Stomach smooth muscle (tissue), 2 donors: ENCODE data around the gene RNFT1.
A peak's percentile ranks its signal among the peaks of the same experiment; 100 is the strongest.
"Not testable (repeated sequence)": the region's sequence is repeated elsewhere in the genome, so short reads cannot be mapped to it uniquely, and the experiment has no call there.

ENCODE experiments used
- H3K27ac ChIP-seq: one replicate; pipeline ENCODE4 v1.7.0; 2013; ENCODE audit warnings: mild to moderate bottlenecking, low read length, inconsistent platforms
- H3K27me3 ChIP-seq, 2 donors: one replicate each; pipeline ENCODE4 v1.7.0; 2013; ENCODE audit warnings: low read length in 2 of 2; ENCODE audit not compliant: insufficient read depth in 2 of 2, control insufficient read depth in 1 of 2
- H3K36me3 ChIP-seq, 2 donors: one replicate each; pipeline ENCODE4 v1.7.0; 2013; ENCODE audit warnings: low read length in 2 of 2; ENCODE audit not compliant: control insufficient read depth in 2 of 2, insufficient read depth in 2 of 2
- H3K4me1 ChIP-seq: one replicate; pipeline ENCODE4 v1.7.0; 2013; ENCODE audit warnings: low read length; ENCODE audit not compliant: control insufficient read depth, insufficient read depth
- H3K4me3 ChIP-seq, 2 donors: one replicate each; pipeline ENCODE4 v1.7.0; 2013; ENCODE audit warnings: low read length in 2 of 2
- H3K9ac ChIP-seq, 2 donors: one replicate each; pipeline ENCODE4 v1.7.0; 2013; ENCODE audit warnings: low read length in 2 of 2, mild to moderate bottlenecking in 1 of 2
- H3K9me3 ChIP-seq, 2 donors: one replicate each; pipeline ENCODE4 v1.7.0; 2013; ENCODE audit warnings: low read length in 2 of 2; ENCODE audit not compliant: control insufficient read depth in 2 of 2
- donor health status: healthy.
- donor health status: Pancreatic carcinoma.

Gene RNFT1

GRCh38 chr17:59963738-59964481 is 630 bp downstream of the RNFT1 start:
- Histone ChIP-seq H3K9ac (peak overlapping the region; percentile 86 to 96), H3K4me3 (peak overlapping the region; percentile 86 to 91), H3K27ac (peak overlapping the region; percentile 87), H3K36me3 (peaks cover 0 to 3% of the 10 kb centered on the region in 2 donors), H3K9me3 (no peaks in the 10 kb centered on the region), H3K4me1 (peaks cover 6% of the 10 kb centered on the region), H3K27me3 (no peaks in the 10 kb centered on the region)

DNA sequence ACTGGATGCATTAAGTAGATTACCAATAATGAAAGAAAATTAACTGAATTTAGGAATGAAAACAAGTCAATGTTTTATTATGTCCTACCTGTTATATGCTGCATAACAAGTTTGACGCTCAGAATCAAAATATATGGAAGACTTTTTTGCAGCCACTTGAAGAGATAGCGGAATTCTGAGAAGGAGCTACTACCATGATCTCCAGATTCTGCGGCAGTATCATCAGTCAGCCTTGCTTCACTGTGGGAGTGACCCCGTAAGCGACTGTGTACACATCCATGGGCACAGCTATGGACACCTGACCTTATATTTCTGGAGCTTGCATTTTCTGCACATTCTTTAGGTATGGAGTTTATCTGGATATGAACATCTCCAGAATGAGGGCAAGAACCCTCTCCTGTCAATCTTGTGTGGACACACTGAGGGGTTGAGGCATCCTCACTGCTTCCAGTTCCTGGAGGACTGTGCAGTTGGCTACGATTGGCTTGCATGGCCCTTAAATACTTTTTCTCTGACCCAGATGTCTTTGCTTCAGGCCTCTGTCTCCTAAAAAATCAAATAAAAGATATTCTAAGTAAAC is 1.7 kb downstream of the RNFT1 start:
- peaks cover 6% of the 10 kb centered on the region for H3K4me1 ChIP-seq
- peak overlapping the region in 1 of 2 donors; percentile 91 for H3K4me3 ChIP-seq
- no peak overlapping the region for H3K27ac ChIP-seq
- H3K36me3 ChIP-seq = peaks cover 0 to 3% of the 10 kb centered on the region in 2 donors
- H3K9me3 ChIP-seq = no peaks in the 10 kb centered on the region
- no peaks in the 10 kb centered on the region for H3K27me3 ChIP-seq
- no peak overlapping the region for H3K9ac ChIP-seq

DNA sequence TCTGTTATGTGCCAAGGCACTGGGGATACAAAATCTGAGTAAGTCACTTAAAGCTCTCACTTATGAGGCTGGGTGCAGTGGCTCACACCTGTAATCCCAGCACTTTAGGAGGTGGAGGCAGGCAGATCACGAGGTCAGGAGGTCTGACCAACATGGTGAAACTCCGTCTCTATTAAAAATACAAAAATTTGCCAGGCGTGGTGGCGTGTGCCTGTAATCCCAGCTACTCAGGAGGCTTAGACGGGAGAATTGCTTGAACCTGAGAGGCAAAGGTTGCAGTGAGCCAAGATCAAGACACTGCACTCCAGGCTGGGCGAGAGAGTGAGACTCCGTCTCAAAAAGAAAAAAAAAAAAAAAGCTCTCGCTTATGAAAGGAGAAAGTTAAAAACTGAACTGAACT is 5.0 kb downstream of the RNFT1 start:
- H3K9ac ChIP-seq = not testable (repeated sequence)

DNA sequence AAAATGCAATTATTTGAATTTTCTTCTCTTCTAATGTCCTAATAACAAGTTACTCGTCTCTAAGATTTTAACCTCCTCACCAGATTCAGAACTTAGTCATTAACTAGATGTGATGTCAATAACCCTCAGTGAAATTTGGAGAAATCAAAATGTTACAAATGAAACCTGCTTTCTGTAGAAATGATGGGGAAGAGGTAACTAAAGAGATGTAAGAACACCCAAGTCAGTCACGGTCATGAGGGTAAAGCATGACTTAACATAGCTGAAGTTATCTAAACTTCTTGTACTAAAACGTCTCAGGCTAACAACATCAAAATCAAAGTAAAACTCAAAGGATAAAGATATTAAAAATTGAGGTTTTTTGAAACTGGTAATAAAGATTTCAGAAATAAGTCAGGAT is 9.7 kb downstream of the RNFT1 start:
- Histone ChIP-seq H3K9me3 (no peaks in the 10 kb centered on the region), H3K9ac (no peak overlapping the region), H3K36me3 (peaks cover 2 to 11% of the 10 kb centered on the region in 2 donors)

More for the DNA sequence above, 5.0 kb downstream of the RNFT1 start:
- H3K4me3 ChIP-seq, H3K9me3 ChIP-seq, H3K27me3 ChIP-seq, H3K27ac ChIP-seq, H3K4me1 ChIP-seq: not testable (repeated sequence)
- peaks cover 2 to 11% of the 10 kb centered on the region in 2 donors for H3K36me3 ChIP-seq

GRCh38 chr17:59950049-59950448 is 14.5 kb downstream of the RNFT1 start:
- Histone ChIP-seq H3K36me3 (peaks cover 8 to 18% of the 10 kb centered on the region in 2 donors), H3K4me3 (no peak overlapping the region)

More for the DNA sequence above, 9.7 kb downstream of the RNFT1 start:
- H3K27ac ChIP-seq = no peak overlapping the region
- H3K27me3 ChIP-seq = no peaks in the 10 kb centered on the region
- no peak overlapping the region for H3K4me3 ChIP-seq
- no peaks in the 10 kb centered on the region for H3K4me1 ChIP-seq

DNA sequence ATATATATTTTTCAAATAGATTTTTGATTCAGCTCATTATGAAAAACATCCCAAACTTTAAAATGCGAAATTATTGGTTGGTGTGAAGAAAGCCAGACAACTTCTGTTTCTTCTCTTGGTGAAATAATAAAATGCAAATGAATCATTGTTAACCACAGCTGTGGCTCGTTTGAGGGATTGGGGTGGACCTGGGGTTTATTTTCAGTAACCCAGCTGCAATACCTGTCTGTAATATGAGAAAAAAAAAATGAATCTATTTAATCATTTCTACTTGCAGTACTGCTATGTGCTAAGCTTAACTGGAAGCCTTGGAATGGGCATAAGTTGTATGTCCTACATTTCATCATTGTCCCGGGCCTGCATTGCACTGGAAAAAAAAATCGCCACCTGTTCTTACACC is 17.2 kb downstream of the RNFT1 start:
- not testable (repeated sequence) for H3K9ac ChIP-seq, H3K27me3 ChIP-seq, H3K27ac ChIP-seq, H3K4me1 ChIP-seq, H3K4me3 ChIP-seq, H3K9me3 ChIP-seq
- peaks cover 13 to 21% of the 10 kb centered on the region in 2 donors for H3K36me3 ChIP-seq

More at GRCh38 chr17:59950049-59950448, 14.5 kb downstream of the RNFT1 start:
- H3K9me3 ChIP-seq = no peaks in the 10 kb centered on the region
- no peaks in the 10 kb centered on the region for H3K27me3 ChIP-seq
- H3K4me1 ChIP-seq = no peaks in the 10 kb centered on the region
- H3K9ac ChIP-seq = no peak overlapping the region
- no peak overlapping the region for H3K27ac ChIP-seq

DNA sequence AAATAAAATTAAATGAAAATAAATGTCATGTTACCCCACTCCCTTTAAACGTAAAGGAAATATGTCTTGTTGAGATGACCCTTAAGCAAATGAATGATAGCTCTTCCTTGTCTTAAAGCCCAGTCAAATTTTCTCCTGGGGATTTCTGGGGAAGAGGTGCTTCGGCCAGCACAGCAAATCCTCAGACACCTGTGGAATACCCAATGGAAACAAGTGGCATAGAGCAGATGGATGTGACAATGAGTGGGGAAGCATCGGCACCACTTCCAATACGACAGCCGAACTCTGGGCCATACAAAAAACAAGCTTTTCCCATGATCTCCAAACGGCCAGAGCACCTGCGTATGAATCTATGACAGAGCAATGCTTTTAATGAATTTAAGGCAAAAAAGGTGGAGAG is 18.1 kb downstream of the RNFT1 start:
- H3K9me3 ChIP-seq, H3K27me3 ChIP-seq, H3K4me1 ChIP-seq, H3K27ac ChIP-seq, H3K9ac ChIP-seq, H3K4me3 ChIP-seq: not testable (repeated sequence)
- H3K36me3 ChIP-seq = peaks cover 16 to 21% of the 10 kb centered on the region in 2 donors

DNA sequence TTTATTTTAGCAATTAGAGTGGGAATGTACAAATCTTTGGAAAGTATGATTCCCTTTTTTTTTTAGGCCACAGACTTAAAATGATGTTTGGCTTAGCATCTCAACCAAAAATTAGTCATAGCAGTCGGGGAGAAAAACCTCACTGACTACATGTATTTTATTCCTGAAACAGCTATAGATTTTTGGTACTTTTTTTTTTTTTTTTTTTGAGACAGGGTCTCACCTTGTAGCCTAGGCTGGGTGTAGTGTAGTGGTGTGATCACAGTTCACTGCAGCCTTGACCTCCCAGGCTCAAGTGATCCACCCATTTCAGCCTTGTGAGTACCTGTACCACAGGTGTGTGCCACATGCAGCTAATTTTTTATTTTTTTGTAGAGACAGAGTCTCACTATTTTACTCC is 23.4 kb downstream of the RNFT1 start:
- H3K27ac ChIP-seq = no peak overlapping the region
- H3K9me3 ChIP-seq = no peaks in the 10 kb centered on the region
- no peak overlapping the region for H3K9ac ChIP-seq
- H3K4me1 ChIP-seq = no peaks in the 10 kb centered on the region
- no peaks in the 10 kb centered on the region for H3K27me3 ChIP-seq
- H3K4me3 ChIP-seq = no peak overlapping the region
- peaks cover 15 to 21% of the 10 kb centered on the region in 2 donors for H3K36me3 ChIP-seq

- not testable (repeated sequence) for H3K4me3 ChIP-seq, H3K27me3 ChIP-seq, H3K4me1 ChIP-seq, H3K9ac ChIP-seq, H3K27ac ChIP-seq, H3K9me3 ChIP-seq
- H3K36me3 ChIP-seq = peaks cover 16 to 20% of the 10 kb centered on the region in 2 donors
Measured at GRCh38 chr17:59940697-59941096, 23.8 kb downstream of the RNFT1 start.

GRCh38 chr17:59933317-59933716 is 31.2 kb downstream of the RNFT1 start:
- H3K36me3 ChIP-seq = peaks cover 18 to 29% of the 10 kb centered on the region in 2 donors
- H3K27me3 ChIP-seq, H3K9ac ChIP-seq, H3K9me3 ChIP-seq, H3K27ac ChIP-seq, H3K4me1 ChIP-seq, H3K4me3 ChIP-seq: not testable (repeated sequence)

DNA sequence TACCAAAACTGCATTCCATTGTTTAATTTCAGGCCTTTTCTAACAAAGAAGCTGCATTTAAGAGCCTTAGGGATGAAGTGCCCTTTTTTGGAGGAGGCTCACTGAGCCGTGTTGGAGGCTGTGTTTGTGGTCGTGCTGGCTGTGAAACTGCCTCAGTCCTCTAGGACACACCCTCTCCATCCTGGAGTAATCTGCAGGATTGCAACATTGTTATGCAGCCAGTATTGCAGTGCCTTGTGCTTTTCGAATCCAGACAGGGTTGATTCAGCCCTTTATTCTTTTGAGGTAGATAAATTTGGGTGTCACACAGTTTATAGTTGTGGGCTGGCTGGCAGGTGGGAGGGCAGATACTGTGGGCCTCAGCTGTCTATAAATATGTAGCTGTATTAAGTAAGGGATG is 33.8 kb downstream of the RNFT1 start:
- H3K4me3 ChIP-seq, H3K9ac ChIP-seq, H3K9me3 ChIP-seq, H3K27me3 ChIP-seq, H3K27ac ChIP-seq, H3K4me1 ChIP-seq: not testable (repeated sequence)
- H3K36me3 ChIP-seq = peaks cover 22 to 25% of the 10 kb centered on the region in 2 donors
